ENCODE measurements around the gene SZT2.
"Not testable (repeated sequence)": the region's sequence is repeated elsewhere in the genome, so short reads cannot be mapped to it uniquely, and the experiment has no call there.

SZT2 gene

GRCh38 chr1:43392702-43393101, 3.0 kb downstream of the SZT2 start:
- no peak for DNase-seq

- DNase-seq, result no peak
Measured at GRCh38 chr1:43395523-43395922, 5.8 kb downstream of the SZT2 start.

GRCh38 chr1:43396059-43396458, 6.4 kb downstream of the SZT2 start:
- DNase-seq, result peak; percentile 85

- no peak for DNase-seq
Measured at GRCh38 chr1:43398227-43398626, 8.5 kb downstream of the SZT2 start.

GRCh38 chr1:43400441-43400840, 10.7 kb downstream of the SZT2 start:
- not testable (repeated sequence) for DNase-seq

- DNase-seq, result peak; percentile 17
Measured at GRCh38 chr1:43402089-43402865, 12.6 kb downstream of the SZT2 start.

- DNase-seq, result no peak
Measured at GRCh38 chr1:43404353-43404752, 14.7 kb downstream of the SZT2 start.

- DNase-seq, result no peak
Measured at GRCh38 chr1:43405219-43405875, 15.6 kb downstream of the SZT2 start.

- DNase-seq, result no peak
Measured at GRCh38 chr1:43405876-43406234, 16.2 kb downstream of the SZT2 start.

- DNase-seq, result no peak
Measured at GRCh38 chr1:43410571-43410970, 20.9 kb downstream of the SZT2 start.

- not testable (repeated sequence) for DNase-seq
Measured at GRCh38 chr1:43413426-43413825, 23.7 kb downstream of the SZT2 start.

GRCh38 chr1:43414634-43415223, 25.0 kb downstream of the SZT2 start:
- DNase-seq, result no peak

- DNase-seq, result no peak
Measured at GRCh38 chr1:43415901-43416300, 26.2 kb downstream of the SZT2 start.

- DNase-seq, result peak; percentile 98
Measured at GRCh38 chr1:43418858-43419257, 29.2 kb downstream of the SZT2 start.

GRCh38 chr1:43419627-43420425, 30.1 kb downstream of the SZT2 start:
- DNase-seq, result no peak

- DNase-seq, result no peak
Measured at GRCh38 chr1:43420874-43421273, 31.2 kb downstream of the SZT2 start.

GRCh38 chr1:43421396-43421795, 31.7 kb downstream of the SZT2 start:
- no peak for DNase-seq

- DNase-seq, result no peak
Measured at GRCh38 chr1:43421976-43422750, 32.5 kb downstream of the SZT2 start.

GRCh38 chr1:43422995-43423671, 33.4 kb downstream of the SZT2 start:
- no peak for DNase-seq

- DNase-seq, result no peak
Measured at GRCh38 chr1:43423672-43424550, 34.2 kb downstream of the SZT2 start.

GRCh38 chr1:43425045-43425444, 35.3 kb downstream of the SZT2 start:
- DNase-seq, result no peak
